HG03520 (cell line): ENCODE data around the gene AGPAT2.

Experiments
- ATAC-seq: cut with Tn5 transposase; IDR thresholded peaks from one replicate; pipeline ENCODE4 v1.9.1; 2021; ENCODE audit warnings: mild to moderate bottlenecking, moderate library complexity; ENCODE audit not compliant: unreplicated experiment

Gene AGPAT2

DNA sequence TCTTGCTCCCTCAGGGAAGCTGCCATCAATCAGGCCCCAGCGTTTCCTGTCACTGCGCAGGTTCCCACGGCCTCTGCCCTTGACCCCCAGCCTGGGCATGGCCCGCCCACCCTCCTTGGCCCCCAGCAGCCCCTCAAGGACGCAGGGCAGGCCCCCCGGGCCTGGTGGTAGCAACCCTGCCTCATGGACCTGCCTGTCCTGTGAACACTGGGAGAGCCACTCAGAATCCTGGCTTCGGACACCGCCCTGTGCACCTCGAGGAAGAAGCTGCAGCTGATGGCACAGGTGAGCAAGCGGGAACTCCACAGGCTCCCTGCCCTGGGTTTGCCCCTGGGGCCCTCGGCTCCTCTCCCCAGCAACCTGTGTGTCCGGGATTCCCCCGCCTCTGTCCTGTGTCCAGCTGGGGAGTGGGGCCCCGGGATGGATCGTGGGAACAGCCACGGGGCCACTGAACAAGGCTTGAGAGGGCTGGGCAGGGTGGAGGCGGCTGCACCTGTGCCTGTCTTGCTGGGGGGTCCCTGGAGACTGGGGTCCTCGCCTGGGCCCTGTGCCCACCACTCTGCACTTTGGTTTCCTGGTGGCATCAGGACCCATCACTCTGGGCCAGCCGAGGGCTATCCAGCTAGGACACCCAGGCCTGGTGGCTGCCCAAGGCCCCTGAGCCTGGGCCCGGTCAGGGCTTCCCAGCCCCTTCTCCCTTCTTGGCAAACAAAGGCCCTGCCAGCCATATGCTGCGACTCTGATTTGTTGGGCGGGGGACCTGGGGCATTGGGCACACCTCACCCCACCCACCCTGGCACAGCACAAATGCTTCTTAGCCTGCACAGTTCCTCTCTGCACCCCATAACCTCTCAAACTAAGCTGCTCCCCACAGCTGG, 58.0 kb downstream of the AGPAT2 start:
- no peak for ATAC-seq

DNA sequence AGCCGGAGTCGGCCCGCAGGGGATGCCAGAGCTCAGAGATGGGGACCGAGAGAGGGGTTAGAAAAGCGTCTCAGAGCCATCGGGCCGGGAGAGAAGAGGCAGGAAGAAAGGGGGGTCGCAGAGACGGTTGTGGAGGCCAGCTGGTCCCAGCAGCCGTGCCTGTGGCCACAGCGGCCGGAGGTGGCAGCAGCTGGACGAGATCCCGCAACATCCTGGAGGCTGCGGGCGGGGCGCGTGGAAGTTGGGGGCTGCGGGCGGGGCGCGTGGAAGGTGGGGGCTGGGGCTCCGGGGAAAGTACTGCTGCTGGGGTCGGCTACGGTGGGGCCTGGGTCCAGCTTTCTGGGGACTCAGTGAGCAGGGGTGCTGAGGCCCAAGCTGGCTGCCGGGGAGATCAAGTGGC, 59.0 kb downstream of the AGPAT2 start:
- no peak for ATAC-seq

DNA sequence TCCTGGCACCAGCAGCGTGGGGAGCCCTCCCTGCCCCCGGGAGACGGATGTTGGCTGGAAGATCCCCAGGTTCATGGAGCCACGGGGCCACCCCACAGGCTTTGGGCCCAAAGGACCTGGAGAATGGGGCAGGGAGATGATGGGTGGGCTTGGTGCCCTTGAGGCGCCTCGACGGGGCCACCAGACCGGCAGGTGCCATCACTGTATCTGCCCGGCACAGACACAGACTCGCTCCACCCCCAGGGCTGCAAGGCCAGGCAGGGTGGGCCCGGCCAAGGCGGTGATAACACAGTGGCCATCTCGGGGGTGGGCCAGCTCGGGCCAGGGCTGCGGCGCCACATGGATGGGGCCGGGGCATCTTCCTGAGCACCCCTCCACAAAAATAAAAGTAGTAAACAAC, 59.6 kb downstream of the AGPAT2 start:
- no peak for ATAC-seq

DNA sequence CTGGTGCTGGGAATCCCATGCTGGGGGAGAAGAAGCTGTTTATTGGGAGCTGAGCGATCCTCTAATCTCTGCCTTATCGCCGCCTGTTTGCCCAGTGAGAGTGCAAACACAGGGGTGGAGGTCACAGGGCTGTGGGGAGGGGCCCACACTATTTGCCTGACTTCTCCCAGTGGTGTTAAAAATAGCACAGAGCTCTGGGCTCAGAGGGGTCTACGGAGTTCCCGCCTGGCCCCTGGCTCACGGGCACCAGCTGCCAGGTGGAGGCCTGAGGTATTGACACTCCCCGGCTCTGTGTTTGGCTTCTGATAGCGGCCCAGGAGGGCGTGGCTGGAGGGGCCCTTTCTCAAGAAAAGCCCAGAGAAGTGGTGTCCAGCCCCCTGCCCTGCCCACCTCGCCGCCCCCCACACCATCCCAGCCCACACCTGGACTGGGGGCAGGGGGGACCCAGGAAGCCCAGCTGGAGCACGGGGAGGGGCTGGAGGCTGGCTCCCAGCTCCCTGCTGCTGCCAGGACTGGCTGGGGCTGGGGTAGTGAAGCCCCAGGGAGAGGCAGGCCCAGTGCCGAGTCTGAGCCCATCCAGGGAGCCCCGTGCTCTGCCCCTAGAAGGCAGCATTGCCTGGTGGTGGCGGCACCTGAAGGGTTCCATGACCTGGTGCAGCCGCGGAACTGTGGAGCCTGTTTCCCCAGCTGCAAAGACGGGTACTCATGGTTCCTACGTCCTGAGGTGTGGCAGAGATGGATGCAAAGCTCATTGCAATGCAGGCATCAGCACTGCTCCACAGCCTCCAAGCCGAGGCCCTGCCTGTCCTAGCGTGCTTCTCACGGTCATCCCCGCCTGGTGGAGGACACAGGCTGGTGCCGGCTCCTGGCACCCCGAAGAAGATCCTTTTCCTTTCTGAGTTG, 60.3 kb downstream of the AGPAT2 start:
- ATAC-seq = no peak

DNA sequence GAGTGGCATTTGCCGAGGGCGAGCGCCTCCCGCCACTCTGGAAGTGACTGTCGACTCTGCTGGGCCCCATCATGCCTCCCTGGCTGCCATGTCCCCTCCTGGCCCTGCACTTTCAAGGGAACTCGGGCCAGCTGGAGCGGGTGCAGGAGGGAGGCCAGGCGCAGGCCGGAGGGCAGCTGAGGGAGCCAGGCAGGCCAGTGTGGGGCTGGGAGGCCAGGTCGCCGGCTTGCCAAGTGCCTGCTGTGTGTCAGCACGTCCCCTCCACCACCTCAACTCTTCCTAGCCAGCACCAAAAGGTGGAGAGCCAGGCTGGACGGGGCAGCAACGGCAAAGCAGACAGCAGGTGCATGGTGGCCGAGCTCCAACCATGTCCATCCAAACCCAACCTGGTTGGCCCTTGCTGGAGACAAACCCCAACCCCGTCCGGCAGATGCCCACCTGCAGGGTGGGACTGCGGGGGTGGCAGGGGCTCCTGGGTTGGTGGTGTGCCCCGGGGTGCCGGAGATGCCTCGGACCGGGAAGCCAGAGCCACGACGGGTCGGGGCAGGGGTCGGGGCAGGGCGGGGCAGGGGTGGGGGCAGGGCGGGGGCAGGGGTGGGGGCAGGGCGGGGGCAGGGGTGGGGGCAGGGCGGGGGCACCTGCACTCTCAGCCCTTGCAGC, 61.1 kb downstream of the AGPAT2 start:
- ATAC-seq = no peak

DNA sequence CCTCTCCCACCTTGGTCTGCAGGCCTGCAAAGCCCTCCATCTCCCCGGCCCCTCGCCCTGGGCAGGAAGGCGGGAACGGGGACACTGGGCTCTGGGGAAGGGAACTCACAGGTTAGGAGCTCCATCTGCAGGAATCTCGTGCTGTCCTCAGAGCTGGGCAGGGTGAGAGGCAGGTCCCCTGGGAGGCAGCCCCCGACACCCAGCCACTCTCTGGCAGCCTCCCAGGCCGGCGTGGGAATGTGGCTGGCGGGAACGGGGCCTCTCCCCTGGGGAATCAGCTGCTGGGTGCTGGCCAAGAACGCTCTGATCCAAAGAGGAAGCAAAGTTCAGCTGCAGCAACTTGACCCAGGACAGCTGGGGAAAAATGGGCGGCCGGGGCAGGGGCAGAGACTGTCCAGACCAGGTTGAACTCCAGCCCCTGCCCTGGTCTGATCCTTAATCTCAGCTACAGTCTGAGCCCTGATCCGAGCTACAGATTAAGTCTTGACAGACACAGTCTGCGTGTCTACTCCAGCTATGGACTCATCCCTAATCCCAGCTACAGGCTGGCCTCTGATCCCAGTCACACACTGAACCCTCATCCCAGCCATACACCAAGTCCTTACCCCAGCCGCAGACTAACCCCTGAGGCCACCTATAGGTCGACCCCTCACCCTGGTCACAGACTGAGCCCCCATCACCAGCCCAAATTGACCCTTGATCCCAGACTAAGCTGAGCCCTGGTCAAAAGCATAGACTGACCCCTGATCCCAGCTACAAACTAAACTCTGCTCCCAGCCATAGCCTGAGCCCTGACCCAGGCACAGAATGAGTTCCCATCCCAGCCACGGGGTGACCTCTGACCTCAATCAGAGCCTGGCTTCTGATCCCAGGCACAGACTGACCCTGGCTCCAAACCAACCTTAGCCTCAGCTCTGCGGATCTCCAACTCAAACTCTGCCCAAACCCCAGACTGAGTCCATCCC, 61.9 kb downstream of the AGPAT2 start:
- ATAC-seq = no peak

DNA sequence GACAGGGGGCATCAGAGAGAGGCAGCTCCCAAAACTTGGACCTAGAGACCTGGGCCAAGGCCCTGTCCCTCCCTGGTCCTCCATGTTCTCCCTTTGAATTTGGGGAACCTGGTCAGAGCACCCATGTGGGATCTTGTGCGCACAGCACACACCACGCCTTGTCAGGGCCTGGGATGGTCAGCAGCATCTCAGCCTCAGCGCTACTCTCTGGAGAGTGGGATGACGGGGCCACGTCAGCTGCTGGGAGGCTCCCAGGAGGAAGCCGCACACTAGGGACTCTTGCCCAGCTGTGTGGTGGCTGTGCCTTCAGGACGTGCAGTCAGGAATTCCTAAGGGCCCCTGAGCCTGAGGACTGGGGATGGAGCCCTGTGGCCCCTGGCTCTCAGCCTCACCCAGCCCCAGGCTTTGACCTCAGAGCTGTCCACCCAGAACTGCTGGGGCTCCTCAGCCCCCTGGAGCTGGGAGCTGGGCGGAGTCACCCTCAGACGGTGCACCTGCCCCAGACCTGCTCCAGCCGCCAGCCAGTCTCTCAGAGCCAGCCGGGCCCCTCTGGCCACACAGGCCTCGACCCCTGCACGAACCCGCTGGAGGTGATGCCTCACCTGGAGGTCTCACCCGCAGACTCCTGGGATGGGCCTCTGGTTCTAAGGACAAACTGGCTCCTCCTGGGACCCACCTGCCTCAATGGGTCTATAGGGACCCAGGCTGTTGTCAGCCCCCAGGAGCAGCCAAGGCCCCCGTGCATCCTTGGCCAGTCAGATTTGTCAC, 62.9 kb downstream of the AGPAT2 start:
- no peak for ATAC-seq

DNA sequence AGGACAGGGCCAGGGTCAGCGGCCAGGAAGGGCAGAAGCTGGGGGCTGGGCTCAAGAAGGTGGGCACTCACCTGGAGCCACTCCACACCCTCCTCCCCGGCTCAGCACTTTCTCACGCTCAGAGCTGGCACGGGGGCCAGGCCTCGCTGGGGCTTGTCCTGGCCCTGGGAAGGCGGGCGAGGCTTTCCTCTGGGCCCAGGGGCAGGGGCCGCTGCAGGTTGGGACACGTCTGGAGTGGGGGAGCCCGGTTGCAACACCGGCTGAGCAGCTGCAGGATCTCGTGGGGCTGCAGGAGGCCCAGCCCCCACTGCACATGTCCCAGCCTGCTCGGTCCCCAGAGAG, 63.4 kb downstream of the AGPAT2 start:
- ATAC-seq = no peak
